NT2/D1 (cell line): ENCODE data around the gene DNAJB13.

Experiments
- SUZ12 ChIP-seq: IDR thresholded peaks from 2 replicates; pipeline ENCODE4 v1.6.1; 2011; ENCODE audit not compliant: insufficient read length, insufficient read depth; ENCODE audit errors: extremely low read depth
- YY1 ChIP-seq: IDR thresholded peaks from 2 replicates; pipeline ENCODE4 v1.6.1; 2011; ENCODE audit not compliant: insufficient read length, insufficient read depth
- ZNF274 ChIP-seq: IDR thresholded peaks from 2 replicates; pipeline ENCODE4 v1.6.1; 2011; ENCODE audit warnings: mild to moderate bottlenecking, low read depth, low read length

DNA sequence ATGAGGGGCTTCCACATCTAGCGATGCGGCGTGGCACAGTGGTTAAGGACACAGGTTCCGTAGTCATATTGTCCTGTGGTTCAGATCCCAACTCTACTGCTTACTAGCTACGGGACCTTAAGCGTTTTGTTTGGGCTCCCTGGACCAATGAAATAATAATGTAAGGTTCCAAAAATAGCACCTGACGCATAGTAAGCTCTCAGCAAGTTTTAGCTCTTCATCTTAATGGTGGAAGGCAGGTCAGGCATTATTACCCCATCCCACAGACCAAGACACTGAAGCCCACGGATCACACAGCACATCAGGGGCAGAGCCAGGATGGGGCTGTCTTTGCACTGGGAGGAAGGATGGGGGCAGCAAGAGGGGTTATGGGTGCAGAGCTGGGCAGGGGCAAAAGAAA lies 13.0 kb downstream of the DNAJB13 start:
- TF ChIP-seq ZNF274 (no peak), YY1 (no peak), SUZ12 (no peak)
